Upper lobe of left lung (tissue), 6 donors: ENCODE results near the gene RBPJL. TPM values are rescaled to one million over a fixed set of nuclear protein-coding genes. Genes with fewer than 3 reads are reported as not detected.

Source experiments
- ATAC-seq, 2 donors: fragments of 200-7000 bp; cut with Tn5 transposase; one replicate each; pipeline ENCODE4 v1.9.1; 2022; ENCODE audit warnings: mild to moderate bottlenecking in 2 of 2, moderate library complexity in 2 of 2; ENCODE audit not compliant: low FRiP score in 2 of 2
- DNase-seq, 2 donors: peaks; one replicate each; pipeline ENCODE4 v3.0.0-alpha.2; 2019 to 2020
- H3K27ac ChIP-seq, 4 donors: fragments of 200-600 bp; sonication (generic); one replicate each; pipeline ENCODE4 v1.5.1; 2016 to 2019
- H3K27me3 ChIP-seq, 4 donors: fragments of 200-600 bp; sonication (generic); one replicate each; pipeline ENCODE4 v1.5.1; 2017 to 2019
- H3K36me3 ChIP-seq, 4 donors: fragments of 200-600 bp; sonication (generic); one replicate each; pipeline ENCODE4 v1.5.1; 2016 to 2019
- H3K4me1 ChIP-seq, 4 donors: fragments of 200-600 bp; sonication (generic); one replicate each; pipeline ENCODE4 v1.5.1; 2018 to 2019
- H3K4me3 ChIP-seq, 4 donors: fragments of 200-600 bp; sonication (generic); one replicate each; pipeline ENCODE4 v1.5.1; 2017 to 2019; ENCODE audit warnings: mild to moderate bottlenecking in 2 of 4, moderate library complexity in 1 of 4
- H3K9me3 ChIP-seq, 4 donors: fragments of 200-600 bp; sonication (generic); one replicate each; pipeline ENCODE4 v1.5.1; 2018 to 2019
- EP300 ChIP-seq, 4 donors: sonication (generic); formaldehyde crosslinking; IDR thresholded peaks; one replicate each; pipeline ENCODE4 v1.5.1; 2017; ENCODE audit warnings: antibody characterized with exemption in 4 of 4, control low read depth in 2 of 4
- POLR2A ChIP-seq, 4 donors: fragments of 450-650 bp; IDR thresholded peaks; one replicate each; pipeline ENCODE4 v1.5.1; 2016 to 2017; ENCODE audit warnings: antibody characterized with exemption in 4 of 4, mild to moderate bottlenecking in 2 of 4
- POLR2AphosphoS5 ChIP-seq, 2 donors: sonication (generic); formaldehyde crosslinking; IDR thresholded peaks; one replicate each; pipeline ENCODE4 v1.5.1; 2017; ENCODE audit warnings: antibody characterized with exemption in 2 of 2
- whole genome bisulfite sequencing, 2 donors: methylation state at CpG; one replicate each; pipeline ENCODE4 v1.1.5; 2017 to 2018; 5-methylcytosine and 5-hydroxymethylcytosine counted together
- total RNA-seq, 6 donors: library from RNA; depleted of rRNA in 4 of 6; stranded (reverse); fragments of >200 nt in 4 of 6; gene quantifications; one replicate each; pipeline versions ENCODE4 v1.1.0 to v1.2.1, GENCODE V29; 2016 to 2021
- TF ChIP-seq, protein P1 (sequence below), 6 experiments: fragments of 450-650 bp in 4 of 6; fragments of 200-600 bp in 2 of 6; sonication (generic) in 2 of 6; IDR thresholded peaks; one replicate each; pipeline ENCODE4 v1.5.1; 2016 to 2019; ENCODE audit warnings: antibody characterized with exemption in 6 of 6
- donor health status: DM: no; HTN: no; CAD: no; lungs with moderate emphysema.
- donor health status: DM: no; HTN: yes; CAD: no; lungs with severe emphysema.

Gene RBPJL
- total RNA-seq, 6 donors from 2014 or later: 0.09 to 0.13 TPM; not detected in 4

DNA sequence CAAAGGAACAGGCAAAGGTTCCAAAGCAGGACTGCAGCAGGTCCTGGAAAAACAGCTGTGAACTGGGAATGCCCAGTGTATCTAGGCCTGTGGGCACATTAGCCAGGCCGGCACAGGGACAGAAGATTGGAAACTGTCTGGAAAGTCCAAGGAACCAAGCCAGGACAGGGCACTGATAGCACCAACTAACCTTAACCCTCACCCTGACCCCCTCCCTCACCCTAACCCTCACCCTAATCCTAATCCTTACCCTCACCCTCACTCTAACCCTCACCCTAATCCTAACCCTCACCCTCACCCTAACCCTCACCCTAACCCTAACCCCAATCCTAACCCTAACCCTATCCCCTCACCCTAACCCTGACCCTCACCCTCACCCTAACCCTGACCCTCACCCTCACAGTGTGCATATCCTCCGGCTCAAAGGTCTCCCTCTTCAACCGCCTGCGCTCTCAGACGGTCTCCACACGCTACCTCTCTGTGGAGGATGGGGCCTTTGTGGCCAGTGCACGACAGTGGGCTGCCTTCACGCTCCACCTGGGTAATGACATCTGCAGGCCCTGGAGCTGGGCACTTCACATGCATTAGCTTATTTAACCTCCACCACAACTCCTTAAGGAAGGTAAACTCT is 6.5 kb downstream of the RBPJL start:
- Histone ChIP-seq H3K9me3 (no peaks in the 10 kb centered on the region), H3K4me3 (no peak overlapping the region), H3K36me3 (no peaks in the 10 kb centered on the region), H3K27me3 (peaks cover 0 to 10% (median 4%) of the 10 kb centered on the region in 4 donors), H3K4me1 (peaks cover 0 to 14% (median 6%) of the 10 kb centered on the region in 4 donors), H3K27ac (no peak overlapping the region)
- ATAC-seq (no peak), DNase-seq (no peak)
- WGBS, 2 donors: 91 to 92% methylated on average over 8 of the region's 8 CpGs
- TF ChIP-seq EP300 (IDR thresholded peaks at IDR 0.05) (no peak), POLR2AphosphoS5 (IDR thresholded peaks at IDR 0.05) (no peak), POLR2A (IDR thresholded peaks at IDR 0.05) (no peak)
- TF ChIP-seq, protein P1, sequence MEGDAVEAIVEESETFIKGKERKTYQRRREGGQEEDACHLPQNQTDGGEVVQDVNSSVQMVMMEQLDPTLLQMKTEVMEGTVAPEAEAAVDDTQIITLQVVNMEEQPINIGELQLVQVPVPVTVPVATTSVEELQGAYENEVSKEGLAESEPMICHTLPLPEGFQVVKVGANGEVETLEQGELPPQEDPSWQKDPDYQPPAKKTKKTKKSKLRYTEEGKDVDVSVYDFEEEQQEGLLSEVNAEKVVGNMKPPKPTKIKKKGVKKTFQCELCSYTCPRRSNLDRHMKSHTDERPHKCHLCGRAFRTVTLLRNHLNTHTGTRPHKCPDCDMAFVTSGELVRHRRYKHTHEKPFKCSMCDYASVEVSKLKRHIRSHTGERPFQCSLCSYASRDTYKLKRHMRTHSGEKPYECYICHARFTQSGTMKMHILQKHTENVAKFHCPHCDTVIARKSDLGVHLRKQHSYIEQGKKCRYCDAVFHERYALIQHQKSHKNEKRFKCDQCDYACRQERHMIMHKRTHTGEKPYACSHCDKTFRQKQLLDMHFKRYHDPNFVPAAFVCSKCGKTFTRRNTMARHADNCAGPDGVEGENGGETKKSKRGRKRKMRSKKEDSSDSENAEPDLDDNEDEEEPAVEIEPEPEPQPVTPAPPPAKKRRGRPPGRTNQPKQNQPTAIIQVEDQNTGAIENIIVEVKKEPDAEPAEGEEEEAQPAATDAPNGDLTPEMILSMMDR (IDR thresholded peaks at IDR 0.05): no peak

DNA sequence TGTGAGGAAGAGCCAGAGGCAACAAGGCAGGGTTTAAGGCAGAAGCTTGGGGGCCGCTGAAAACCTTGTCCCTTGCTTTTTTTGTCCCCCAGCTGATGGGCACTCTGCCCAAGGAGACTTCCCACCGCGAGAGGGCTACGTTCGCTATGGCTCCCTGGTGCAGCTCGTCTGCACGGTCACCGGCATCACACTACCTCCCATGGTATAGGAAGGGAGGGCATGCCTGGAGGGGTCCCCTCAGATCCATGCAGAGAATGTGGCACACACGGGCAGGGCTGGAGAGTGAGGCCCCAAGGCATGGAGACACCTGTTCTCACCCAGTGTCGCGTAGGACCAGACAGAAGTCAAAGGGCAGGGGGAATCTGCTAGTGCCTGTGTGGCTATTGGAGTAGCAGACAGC is 7.3 kb downstream of the RBPJL start:
- 82 to 95% methylated on average over 10 to 11 of the region's 11 CpGs for WGBS, 2 donors
- Histone ChIP-seq H3K36me3 (no peaks in the 10 kb centered on the region), H3K4me3 (no peak overlapping the region), H3K4me1 (peaks cover 0 to 9% (median 6%) of the 10 kb centered on the region in 4 donors), H3K27ac (no peak overlapping the region), H3K9me3 (no peaks in the 10 kb centered on the region), H3K27me3 (peaks cover 0 to 10% (median 4%) of the 10 kb centered on the region in 4 donors)
- no peak for ATAC-seq
- TF ChIP-seq EP300 (IDR thresholded peaks at IDR 0.05): no peak
- DNase-seq: no peak

DNA sequence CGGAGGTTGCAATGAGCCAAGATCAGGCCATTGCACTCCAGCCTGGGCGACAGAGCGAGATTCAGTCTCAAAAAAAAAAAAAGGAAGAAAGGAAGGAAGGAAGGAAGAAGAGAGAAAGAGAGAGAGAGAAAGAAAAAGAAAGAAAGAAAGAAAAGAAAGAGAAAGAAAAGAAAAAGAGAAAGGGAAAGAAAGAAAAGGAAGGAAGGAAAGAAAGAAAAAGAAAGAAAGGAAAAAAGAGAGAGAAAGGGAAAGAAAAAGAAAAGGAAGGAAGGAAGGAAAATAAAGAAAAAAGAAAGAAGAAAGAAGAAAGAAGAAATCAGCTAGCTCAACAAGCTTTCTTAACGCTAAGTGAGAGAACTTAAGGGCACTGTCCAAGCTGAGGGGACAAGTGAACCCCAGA is 9.0 kb downstream of the RBPJL start:
- H3K36me3 ChIP-seq: no peaks in the 10 kb centered on the region
- no peak overlapping the region for H3K4me3 ChIP-seq
- ATAC-seq (no peak), DNase-seq (no peak)
- peaks cover 0 to 10% (median 4%) of the 10 kb centered on the region in 4 donors for H3K27me3 ChIP-seq
- 89 to 100% methylated on average over 4 of the region's 4 CpGs for WGBS, 2 donors
- no peak overlapping the region for H3K27ac ChIP-seq
- H3K9me3 ChIP-seq: no peaks in the 10 kb centered on the region
- no peak for TF ChIP-seq POLR2AphosphoS5 (IDR thresholded peaks at IDR 0.05)
- no peak for TF ChIP-seq EP300 (IDR thresholded peaks at IDR 0.05)
- TF ChIP-seq POLR2A (IDR thresholded peaks at IDR 0.05): no peak
- TF ChIP-seq, protein P1 (IDR thresholded peaks at IDR 0.05): no peak
- peaks cover 0 to 15% (median 11%) of the 10 kb centered on the region in 4 donors for H3K4me1 ChIP-seq

DNA sequence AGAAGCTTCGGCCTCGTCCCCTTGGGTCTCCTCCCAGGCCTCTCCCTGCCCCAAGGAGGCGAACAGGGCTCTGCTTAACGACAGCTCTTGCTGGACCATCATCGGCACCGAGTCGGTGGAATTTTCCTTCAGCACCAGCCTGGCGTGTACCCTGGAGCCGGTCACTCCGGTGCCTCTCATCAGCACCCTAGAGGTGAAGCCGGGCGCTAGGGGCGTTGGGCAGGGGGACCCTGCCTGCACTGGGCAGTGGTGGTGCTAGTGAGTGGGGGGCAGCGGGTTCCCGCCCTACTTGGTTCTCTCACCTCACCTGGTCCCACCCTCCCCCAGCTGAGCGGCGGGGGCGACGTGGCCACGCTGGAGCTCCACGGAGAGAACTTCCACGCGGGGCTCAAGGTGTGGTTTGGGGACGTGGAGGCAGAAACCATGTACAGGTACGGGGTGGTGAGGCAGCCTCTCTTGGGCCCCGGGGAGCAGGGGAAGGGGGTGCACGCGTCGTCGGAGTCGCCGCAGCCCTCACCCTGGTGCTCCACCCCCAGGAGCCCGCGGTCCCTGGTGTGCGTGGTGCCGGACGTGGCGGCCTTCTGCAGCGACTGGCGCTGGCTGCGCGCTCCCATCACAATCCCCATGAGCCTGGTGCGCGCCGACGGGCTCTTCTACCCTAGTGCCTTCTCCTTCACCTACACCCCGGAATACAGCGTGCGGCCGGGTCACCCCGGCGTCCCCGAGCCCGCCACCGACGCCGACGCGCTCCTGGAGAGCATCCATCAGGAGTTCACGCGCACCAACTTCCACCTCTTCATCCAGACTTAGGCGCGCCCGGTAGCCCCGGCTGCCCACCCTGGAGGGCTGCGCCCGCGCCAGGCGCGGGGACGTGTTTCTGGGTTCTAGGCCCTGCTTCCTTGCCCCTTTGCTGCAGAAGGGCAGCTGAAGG is 9.8 kb downstream of the RBPJL start:
- Histone ChIP-seq H3K27me3 (peaks cover 0 to 10% (median 4%) of the 10 kb centered on the region in 4 donors), H3K4me3 (no peak overlapping the region), H3K4me1 (peaks cover 0 to 15% (median 9%) of the 10 kb centered on the region in 4 donors), H3K27ac (no peak overlapping the region), H3K36me3 (no peaks in the 10 kb centered on the region), H3K9me3 (no peaks in the 10 kb centered on the region)
- WGBS, 2 donors: 29 to 33% methylated on average over 15 to 64 of the region's 71 CpGs
- ATAC-seq (no peak), DNase-seq (peak in 1 of 2 donors; percentile 81)
- no peak for TF ChIP-seq POLR2AphosphoS5 (IDR thresholded peaks at IDR 0.05)
- TF ChIP-seq, protein P1 (IDR thresholded peaks at IDR 0.05): no peak
- TF ChIP-seq POLR2A (IDR thresholded peaks at IDR 0.05): no peak
- no peak for TF ChIP-seq EP300 (IDR thresholded peaks at IDR 0.05)

DNA sequence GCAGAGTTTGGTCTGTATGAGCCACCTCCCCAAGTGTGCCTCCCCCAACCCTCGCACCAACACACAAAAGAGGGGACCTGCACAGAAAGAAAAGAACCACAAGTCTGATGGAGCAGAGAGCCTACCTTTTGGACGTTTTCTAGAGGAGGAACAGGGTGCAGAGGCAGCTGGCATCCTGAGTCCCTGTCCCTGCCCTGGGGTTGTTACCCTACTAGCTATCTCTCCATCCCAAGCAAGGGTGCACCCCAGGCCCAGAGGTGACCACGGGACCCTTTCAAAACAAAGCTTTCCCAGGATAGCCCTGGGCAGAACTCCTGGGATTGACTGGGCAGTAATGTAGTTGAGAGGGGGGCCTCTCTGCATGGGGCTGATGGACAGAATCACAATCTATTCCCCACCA is 11.2 kb downstream of the RBPJL start:
- Histone ChIP-seq H3K27me3 (peaks cover 0 to 8% (median 4%) of the 10 kb centered on the region in 4 donors), H3K27ac (no peak overlapping the region), H3K9me3 (no peaks in the 10 kb centered on the region), H3K4me3 (no peak overlapping the region), H3K36me3 (no peaks in the 10 kb centered on the region), H3K4me1 (peaks cover 0 to 10% (median 5%) of the 10 kb centered on the region in 4 donors)
- ATAC-seq (no peak), DNase-seq (no peak)
- WGBS, 2 donors: 75 to 78% methylated on average over 3 of the region's 3 CpGs
- TF ChIP-seq POLR2A (IDR thresholded peaks at IDR 0.05): no peak
- no peak for TF ChIP-seq POLR2AphosphoS5 (IDR thresholded peaks at IDR 0.05)
- TF ChIP-seq, protein P1 (IDR thresholded peaks at IDR 0.05): no peak
- no peak for TF ChIP-seq EP300 (IDR thresholded peaks at IDR 0.05)
